ENCODE data around the gene TUBAL3. TPM values are rescaled to one million over a fixed set of nuclear protein-coding genes. Genes with fewer than 3 reads are reported as not detected.

The TUBAL3 gene
- polyA plus RNA-seq, 1 experiment, result not detected

GRCh38 chr10:5445006-5445405 lies 40.4 kb upstream of the TUBAL3 start:
- ChIA-PET POLR2A (no interaction called here), CTCF (interaction anchor here (0.9 to 17.5 kb wide), 6 partner anchors 12 to 181 kb away, joined by 3 to 493 read pairs (median 6); no protein-coding TSS in a partner anchor)
- TF ChIP-seq CTCF (IDR thresholded peaks at IDR 0.05; ENCODE audit: insufficient read depth, low read depth, low read length), result no peak
- Histone ChIP-seq H3K4me3 (ENCODE audit: low read depth, low read length) (no peak overlapping the region), H3K36me3 (ENCODE audit: control insufficient read depth, insufficient read depth, low read length) (no peaks in the 10 kb centered on the region), H3K27me3 (ENCODE audit: control insufficient read depth, insufficient read depth, low read length) (no peaks in the 10 kb centered on the region)
- no peak for DNase-seq (ENCODE audit: low read depth)

- CTCF ChIA-PET, result interaction anchor here (0.6 to 17.5 kb wide), 16 partner anchors 8 to 629 kb away, joined by 3 to 493 read pairs (median 6); no protein-coding TSS in a partner anchor
- TF ChIP-seq CTCF (IDR thresholded peaks at IDR 0.05; ENCODE audit: insufficient read depth, low read depth, low read length), result no peak
- no peak for DNase-seq (ENCODE audit: low read depth)
- Histone ChIP-seq H3K4me3 (ENCODE audit: low read depth, low read length) (no peak overlapping the region), H3K27me3 (ENCODE audit: control insufficient read depth, insufficient read depth, low read length) (no peaks in the 10 kb centered on the region), H3K36me3 (ENCODE audit: control insufficient read depth, insufficient read depth, low read length) (no peaks in the 10 kb centered on the region)
- POLR2A ChIA-PET, result no interaction called here
Observed at GRCh38 chr10:5443429-5443828, 38.8 kb upstream of the TUBAL3 start.

- H3K4me3 ChIP-seq (ENCODE audit: low read depth, low read length), result no peak overlapping the region
- TF ChIP-seq CTCF (IDR thresholded peaks at IDR 0.05; ENCODE audit: insufficient read depth, low read depth, low read length), result no peak
- DNase-seq (ENCODE audit: low read depth), result no peak
- no peaks in the 10 kb centered on the region for H3K36me3 ChIP-seq (ENCODE audit: control insufficient read depth, insufficient read depth, low read length)
- no peaks in the 10 kb centered on the region for H3K27me3 ChIP-seq (ENCODE audit: control insufficient read depth, insufficient read depth, low read length)
- ChIA-PET CTCF (interaction anchor here (0.9 to 17.5 kb wide), 15 partner anchors 8 to 628 kb away, joined by 3 to 493 read pairs (median 6); no protein-coding TSS in a partner anchor), POLR2A (no interaction called here)
Observed at GRCh38 chr10:5442990-5443370, 38.4 kb upstream of the TUBAL3 start.

- TF ChIP-seq CTCF (IDR thresholded peaks at IDR 0.05; ENCODE audit: insufficient read depth, low read depth, low read length), result peak; percentile 72
- no peaks in the 10 kb centered on the region for H3K36me3 ChIP-seq (ENCODE audit: control insufficient read depth, insufficient read depth, low read length)
- H3K27me3 ChIP-seq (ENCODE audit: control insufficient read depth, insufficient read depth, low read length), result no peaks in the 10 kb centered on the region
- ChIA-PET POLR2A (no interaction called here), CTCF (interaction anchor here (0.7 to 17.5 kb wide), 21 partner anchors 7 to 632 kb away, joined by 3 to 493 read pairs (median 4); no protein-coding TSS in a partner anchor)
- DNase-seq (ENCODE audit: low read depth), result no peak
- H3K4me3 ChIP-seq (ENCODE audit: low read depth, low read length), result no peak overlapping the region
Observed at GRCh38 chr10:5442065-5442989, 37.7 kb upstream of the TUBAL3 start.

- POLR2A ChIA-PET, result no interaction called here
- TF ChIP-seq CTCF (IDR thresholded peaks at IDR 0.05; ENCODE audit: insufficient read depth, low read depth, low read length), result no peak
- CTCF ChIA-PET, result interaction anchor here (0.7 to 17.5 kb wide), 9 partner anchors 8 to 213 kb away, joined by 3 to 493 read pairs (median 3); no protein-coding TSS in a partner anchor
- DNase-seq (ENCODE audit: low read depth), result no peak
- Histone ChIP-seq H3K36me3 (ENCODE audit: control insufficient read depth, insufficient read depth, low read length) (no peaks in the 10 kb centered on the region), H3K27me3 (ENCODE audit: control insufficient read depth, insufficient read depth, low read length) (no peaks in the 10 kb centered on the region), H3K4me3 (ENCODE audit: low read depth, low read length) (no peak overlapping the region)
Observed at GRCh38 chr10:5441106-5441505, 36.5 kb upstream of the TUBAL3 start.

All from BJ (cell line).